Non-pigmented ciliary epithelial cell (primary cell): ENCODE data around the gene VCAM1.
"Not testable (repeated sequence)": the region's sequence is repeated elsewhere in the genome, so short reads cannot be mapped to it uniquely, and the experiment has no call there.

Source experiments
- DNase-seq: peaks from one replicate; pipeline ENCODE4 v3.0.0-alpha.2; 2010; ENCODE audit warnings: low read depth

Gene VCAM1

GRCh38 chr1:100719490-100719889 is at the start of gene VCAM1:
Gene VCAM1 (plus strand): TSS chr1:100719742. CDS start chr1:100719861, 119 bp downstream.
- no peak for DNase-seq

DNA sequence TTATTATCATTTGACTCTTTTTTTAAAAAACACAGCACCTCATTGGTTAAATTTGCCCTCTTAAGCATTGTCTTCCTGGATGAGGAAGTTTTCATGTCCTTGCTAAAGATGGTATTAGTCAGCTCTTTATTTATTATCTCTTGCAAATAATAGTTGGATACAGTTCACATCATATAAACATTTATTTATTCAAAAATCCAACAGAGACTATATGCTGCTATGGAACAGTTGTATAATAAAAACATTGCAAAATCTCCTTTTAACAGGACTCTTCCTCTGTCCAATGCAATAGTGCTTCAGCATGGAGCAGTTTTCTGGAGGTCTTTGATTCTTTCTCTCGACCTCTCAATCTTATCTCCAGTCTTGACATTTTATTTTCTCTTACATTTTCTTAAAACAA is 49.5 kb upstream of the VCAM1 start:
- no peak for DNase-seq

- DNase-seq, result no peak
Measured at GRCh38 chr1:100671601-100672000, 47.9 kb upstream of the VCAM1 start.

GRCh38 chr1:100683448-100684349 is 35.8 kb upstream of the VCAM1 start:
- no peak for DNase-seq

DNA sequence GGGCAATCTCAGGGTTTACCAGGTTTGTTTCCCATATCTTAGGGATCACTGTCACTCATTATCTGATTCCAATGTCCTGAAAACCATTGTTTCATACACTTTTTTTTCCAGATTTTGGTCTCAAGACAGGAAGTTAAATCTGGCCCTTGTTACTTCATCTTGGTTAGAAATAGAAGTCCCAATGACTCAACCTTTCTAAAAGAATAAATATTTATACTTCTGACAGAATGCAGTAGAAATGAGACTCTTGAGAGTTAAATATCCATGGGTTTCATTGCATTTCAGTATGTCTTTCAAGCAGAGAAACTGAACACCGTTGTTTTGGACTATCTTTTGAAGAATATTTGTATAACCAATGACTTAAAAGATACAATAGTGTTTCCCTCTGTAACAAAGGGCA is 19.8 kb upstream of the VCAM1 start:
- no peak for DNase-seq

GRCh38 chr1:100700586-100700985 is 19.0 kb upstream of the VCAM1 start:
- DNase-seq, result no peak

DNA sequence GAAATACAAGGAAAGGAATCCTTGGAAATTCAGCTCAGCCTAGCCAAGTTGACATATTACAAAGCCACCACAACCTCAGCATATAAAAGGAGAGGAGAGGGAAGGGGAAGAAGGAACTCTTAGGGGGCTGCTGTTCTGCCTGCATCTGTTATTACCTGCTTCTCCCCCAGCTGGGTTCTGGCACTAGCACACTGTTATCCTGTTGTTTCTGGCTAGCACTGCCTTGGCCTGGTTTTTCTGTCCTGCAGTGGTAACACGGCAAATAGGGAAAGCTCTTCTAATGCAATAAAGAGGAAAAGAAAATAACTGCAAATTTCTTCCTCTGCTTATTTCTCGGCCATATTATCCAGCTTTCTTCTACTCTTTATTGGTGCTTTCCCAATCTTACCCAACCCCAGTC is 16.5 kb upstream of the VCAM1 start:
- no peak for DNase-seq

DNA sequence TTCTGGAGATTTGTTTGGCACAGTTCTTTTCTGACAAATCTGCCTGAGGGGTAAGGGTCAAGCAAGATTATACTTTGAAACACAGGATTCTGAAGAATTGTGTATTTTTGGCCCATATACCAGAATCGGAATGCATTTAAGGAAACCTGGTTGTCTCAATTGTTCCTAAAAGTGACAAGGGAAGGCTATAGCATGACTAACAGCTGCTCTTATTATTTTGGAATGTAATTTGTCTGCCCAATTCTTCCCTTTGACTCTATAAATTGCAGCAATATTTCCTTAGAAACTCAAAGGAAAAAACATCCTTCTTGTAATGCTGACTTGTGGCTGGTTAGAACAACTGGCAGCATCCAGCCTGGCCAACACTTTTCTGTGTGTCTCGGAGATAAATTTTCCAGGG is 15.8 kb upstream of the VCAM1 start:
- no peak for DNase-seq

GRCh38 chr1:100704473-100704872 is 15.1 kb upstream of the VCAM1 start:
- DNase-seq, result no peak

DNA sequence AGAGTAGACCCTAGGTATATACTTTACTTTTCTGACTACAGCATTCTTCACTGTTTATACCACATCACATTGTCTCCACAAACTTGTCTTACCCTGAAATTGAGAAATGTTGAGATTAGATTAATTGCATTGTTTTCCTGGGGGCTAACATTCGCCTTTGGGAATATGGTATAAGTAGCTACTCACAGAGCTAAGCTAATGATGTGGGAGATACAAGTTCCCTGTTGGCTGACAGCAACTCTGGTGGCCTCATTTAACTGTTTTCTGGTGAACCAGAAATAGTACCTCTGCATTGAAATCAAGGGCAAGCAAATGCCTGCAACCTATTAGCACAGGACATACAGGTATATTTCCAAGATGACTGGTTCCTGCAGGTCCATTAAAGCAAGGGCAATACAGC is 13.2 kb upstream of the VCAM1 start:
- no peak for DNase-seq

- no peak for DNase-seq
Measured at GRCh38 chr1:100706856-100707255, 12.7 kb upstream of the VCAM1 start.

DNA sequence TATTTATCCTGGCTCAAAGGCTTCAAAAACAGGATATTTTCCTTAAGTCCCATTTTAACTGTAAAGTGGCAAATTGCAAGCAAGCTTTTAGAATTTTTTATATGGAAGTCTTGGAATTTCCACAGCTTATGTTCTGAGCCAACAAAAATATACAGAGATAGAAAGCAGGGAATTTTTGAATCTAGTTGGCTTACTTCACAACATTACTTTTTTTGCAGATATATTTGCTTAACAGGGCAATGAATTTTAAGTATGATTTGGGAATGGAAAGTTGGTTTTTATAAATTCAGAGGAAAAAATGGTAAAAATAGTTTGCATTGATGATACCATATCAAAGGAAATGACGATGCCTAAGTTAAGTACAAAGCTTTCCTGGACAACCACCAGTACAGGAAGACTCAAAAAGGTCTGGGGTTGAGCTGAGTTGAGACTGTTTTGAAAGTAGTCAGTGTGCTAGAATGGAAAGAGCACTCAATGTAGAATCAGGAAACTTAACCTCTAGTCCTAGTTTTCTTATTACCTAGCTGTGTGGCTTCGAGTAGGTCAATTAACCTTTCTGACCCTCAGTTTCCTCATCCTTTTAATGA is 11.0 kb upstream of the VCAM1 start:
- no peak for DNase-seq

DNA sequence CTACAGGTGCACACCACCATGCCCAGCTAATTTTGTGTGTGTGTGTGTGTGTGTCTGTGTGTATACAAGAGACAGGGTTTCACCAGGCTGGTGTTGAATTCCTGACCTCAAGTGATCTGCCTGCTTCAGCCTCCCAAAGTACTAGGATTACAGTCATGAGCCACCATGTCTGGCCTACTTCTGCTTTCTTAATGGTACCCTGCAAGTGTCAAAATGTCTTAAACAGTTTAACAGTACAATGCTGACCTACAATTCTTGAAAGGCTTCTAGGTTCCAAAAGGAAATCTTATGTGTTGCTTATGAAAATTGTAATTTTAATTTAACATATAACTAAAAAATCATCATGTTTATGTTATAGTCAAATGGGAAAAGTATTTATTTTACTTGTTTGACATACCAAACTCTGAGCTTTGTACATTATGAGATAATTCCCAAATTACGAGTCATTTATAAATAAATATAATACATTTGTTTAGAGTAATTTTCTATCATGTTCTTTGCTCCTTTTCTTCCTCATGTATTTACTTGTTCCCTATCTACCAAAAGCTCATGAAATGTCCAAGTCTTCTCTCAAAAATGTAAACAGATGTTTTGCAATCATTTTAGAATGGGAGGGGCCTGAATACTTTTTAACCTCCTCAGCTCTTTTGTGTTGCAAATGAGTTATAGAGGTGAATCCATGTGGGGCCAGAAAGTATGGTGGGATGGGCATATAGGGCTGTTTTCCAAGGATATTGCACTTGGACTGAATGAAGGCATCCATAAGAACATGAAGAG is 8.4 kb upstream of the VCAM1 start:
- DNase-seq, result no peak

DNA sequence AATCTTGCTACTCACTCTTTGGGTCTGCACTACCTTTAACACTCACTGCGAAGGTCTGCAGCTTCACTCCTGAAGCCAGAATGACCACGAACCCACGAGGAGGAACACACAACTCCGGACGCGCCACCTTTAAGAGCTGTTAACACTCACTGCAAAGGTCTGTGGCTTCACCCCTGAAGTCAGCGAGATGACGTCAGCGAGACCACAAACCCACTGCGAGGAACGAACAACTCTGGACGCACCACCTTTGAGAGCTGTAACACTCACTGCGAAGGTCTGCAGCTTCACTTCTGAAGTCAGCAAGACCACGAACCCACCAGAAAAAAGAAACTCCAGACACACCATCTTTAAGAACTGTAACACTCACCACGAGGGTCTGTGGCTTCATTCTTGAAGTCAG is 6.5 kb upstream of the VCAM1 start:
- DNase-seq, result not testable (repeated sequence)

DNA sequence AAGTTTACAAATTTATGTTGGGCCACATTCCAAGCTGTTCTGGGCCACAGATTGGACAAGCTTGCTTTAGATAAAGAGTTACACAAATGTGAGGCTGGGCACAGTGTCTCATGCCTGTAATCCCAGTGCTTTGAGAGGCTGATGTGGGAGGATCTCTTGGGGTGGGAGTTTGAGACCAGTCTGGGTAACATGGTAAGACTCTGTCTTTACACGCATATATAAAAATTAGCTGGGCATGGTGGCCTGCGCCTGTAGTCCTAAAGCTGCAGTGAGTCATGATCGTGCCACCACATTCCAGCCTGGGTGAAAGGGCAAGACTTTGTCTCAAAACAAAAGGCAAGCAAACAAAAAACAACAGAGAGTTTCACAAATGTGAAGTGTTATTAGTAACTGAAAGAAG is 5.9 kb upstream of the VCAM1 start:
- DNase-seq, result no peak

GRCh38 chr1:100714599-100714998 is 4.9 kb upstream of the VCAM1 start:
- DNase-seq, result no peak

GRCh38 chr1:100717218-100717617 is 2.3 kb upstream of the VCAM1 start:
- no peak for DNase-seq

GRCh38 chr1:100718581-100718980 is 961 bp upstream of the VCAM1 start:
- DNase-seq, result no peak

DNA sequence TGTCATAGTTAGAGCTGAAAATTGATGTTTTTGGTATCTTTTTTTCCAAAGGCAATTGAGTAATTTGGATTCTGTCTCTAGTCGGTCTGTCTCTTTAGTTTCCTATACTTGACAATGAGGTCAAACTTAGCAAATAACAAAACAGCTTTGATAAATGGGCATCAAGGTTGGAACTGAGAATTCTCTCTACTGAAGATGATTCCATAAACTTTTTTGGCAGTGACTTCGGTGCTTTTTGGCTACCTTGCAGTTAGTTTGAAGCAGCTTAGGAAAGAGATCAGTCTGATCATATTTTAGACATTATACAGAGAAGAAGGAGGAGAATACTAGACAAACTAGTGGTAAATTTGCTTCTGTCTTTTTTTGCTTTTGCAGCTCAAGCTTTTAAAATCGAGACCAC is 559 bp downstream of the VCAM1 start:
- DNase-seq, result no peak

GRCh38 chr1:100720751-100721150 is 1.2 kb downstream of the VCAM1 start:
- DNase-seq, result no peak

GRCh38 chr1:100721526-100722207 is 2.1 kb downstream of the VCAM1 start:
- no peak for DNase-seq

GRCh38 chr1:100722221-100722620 is 2.7 kb downstream of the VCAM1 start:
- DNase-seq, result no peak
